Activated CD4-positive, alpha-beta T cell treated with anti-CD3 and anti-CD28 coated beads, Interleukin-2, amount 10 ng/mL, durations not matched to agents 24 days and 14 days (primary cell): Measurements from ENCODE around the gene MRGPRE. TPM values are rescaled to one million over a fixed set of nuclear protein-coding genes. Genes with fewer than 3 reads are reported as not detected.

ENCODE experiments used
- total RNA-seq: library from RNA; stranded (reverse); gene quantifications from 2 replicates; pipeline ENCODE4 v1.2.3, GENCODE V29; 2022

MRGPRE gene
- total RNA-seq, 1 donor from 2014 or later, result not detected

Other genes with a start within 250 kb of the MRGPRE start
- gene NAP1L4, start 240.1 kb downstream of the MRGPRE start, total RNA-seq, result 263 and 272 TPM in 2 replicates
- gene CARS1, start 175.0 kb downstream of the MRGPRE start, total RNA-seq, result 56.5 and 63.1 TPM in 2 replicates
- 2.3 and 3.4 TPM in 2 replicates for gene OSBPL5, start 67.1 kb downstream of the MRGPRE start, total RNA-seq
- not detected in 2 replicates for gene MRGPRG, start 13.6 kb downstream of the MRGPRE start, total RNA-seq
- gene ZNF195, start 146.7 kb upstream of the MRGPRE start, total RNA-seq, result 39.4 and 44.0 TPM in 2 replicates